ENCODE data around the gene RARB. TPM values are rescaled to one million over a fixed set of nuclear protein-coding genes. Genes with fewer than 3 reads are reported as not detected.

The RARB gene
- total RNA-seq, 1 experiment from 2014 or later = 0.24 TPM

DNA sequence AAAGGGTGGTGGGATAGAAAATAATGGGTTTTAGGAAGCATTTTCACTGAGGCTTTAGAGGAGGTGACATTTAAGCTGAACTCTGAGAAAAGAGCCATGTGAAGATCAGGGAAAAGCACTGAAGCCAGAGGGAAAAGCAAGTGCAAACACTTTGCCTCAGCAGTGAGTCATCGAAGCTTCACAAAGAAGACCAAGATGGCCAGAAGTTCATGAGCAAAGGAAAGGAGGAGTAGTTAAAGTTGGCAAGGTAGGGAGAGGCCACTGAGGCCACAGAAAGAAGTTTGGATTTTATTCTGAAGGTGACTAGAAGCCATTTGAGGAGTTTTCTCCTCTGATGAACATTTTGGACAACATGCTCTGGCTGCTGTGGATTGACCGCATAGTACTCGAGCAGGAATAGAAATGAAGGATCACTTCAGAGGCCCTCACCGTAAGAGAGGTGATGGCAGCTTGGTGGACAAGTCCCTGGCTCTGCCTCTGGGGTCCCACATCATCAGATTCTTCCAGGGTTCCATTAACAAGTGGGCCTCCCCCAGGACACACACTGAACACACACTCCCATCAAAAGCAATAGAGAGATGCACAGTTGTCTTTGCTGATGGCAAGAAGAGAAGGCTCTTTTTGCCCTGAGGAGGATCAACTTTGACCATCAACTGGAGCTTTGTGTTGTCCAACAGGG, 161.2 kb downstream of the RARB start:
- H3K4me3 ChIP-seq (ENCODE audit: low read depth, low read length, poor library complexity, severe bottlenecking) = no peak overlapping the region
- H3K9me3 ChIP-seq (ENCODE audit: low read depth, low read length, poor library complexity, severe bottlenecking) = no peaks in the 10 kb centered on the region
- no peaks in the 10 kb centered on the region for H3K27me3 ChIP-seq (replicated peaks; ENCODE audit: insufficient read depth, low read depth, low read length, poor library complexity)
- DNase-seq (ENCODE audit: low spot score) = no peak
- BruUV-seq (replicated peaks) = no TSS peak
- H3K4me1 ChIP-seq (ENCODE audit: insufficient read depth, low read length, poor library complexity, severe bottlenecking) = peaks cover 14% of the 10 kb centered on the region
- intact Hi-C loops (cut with micrococcal nuclease; ENCODE audit: unreplicated experiment) = no loop called here
- H3K27ac ChIP-seq (ENCODE audit: low read depth, low read length, poor library complexity, severe bottlenecking) = no peak overlapping the region
- ChIA-PET POLR2A (ENCODE audit: low non-redundant PET) (no interaction called here), CTCF (no interaction called here)
- TF ChIP-seq EZH2 (IDR thresholded peaks at IDR 0.05; ENCODE audit: borderline replicate concordance, low read depth, low read length, poor library complexity, severe bottlenecking) = no peak
- TF ChIP-seq, protein P1, sequence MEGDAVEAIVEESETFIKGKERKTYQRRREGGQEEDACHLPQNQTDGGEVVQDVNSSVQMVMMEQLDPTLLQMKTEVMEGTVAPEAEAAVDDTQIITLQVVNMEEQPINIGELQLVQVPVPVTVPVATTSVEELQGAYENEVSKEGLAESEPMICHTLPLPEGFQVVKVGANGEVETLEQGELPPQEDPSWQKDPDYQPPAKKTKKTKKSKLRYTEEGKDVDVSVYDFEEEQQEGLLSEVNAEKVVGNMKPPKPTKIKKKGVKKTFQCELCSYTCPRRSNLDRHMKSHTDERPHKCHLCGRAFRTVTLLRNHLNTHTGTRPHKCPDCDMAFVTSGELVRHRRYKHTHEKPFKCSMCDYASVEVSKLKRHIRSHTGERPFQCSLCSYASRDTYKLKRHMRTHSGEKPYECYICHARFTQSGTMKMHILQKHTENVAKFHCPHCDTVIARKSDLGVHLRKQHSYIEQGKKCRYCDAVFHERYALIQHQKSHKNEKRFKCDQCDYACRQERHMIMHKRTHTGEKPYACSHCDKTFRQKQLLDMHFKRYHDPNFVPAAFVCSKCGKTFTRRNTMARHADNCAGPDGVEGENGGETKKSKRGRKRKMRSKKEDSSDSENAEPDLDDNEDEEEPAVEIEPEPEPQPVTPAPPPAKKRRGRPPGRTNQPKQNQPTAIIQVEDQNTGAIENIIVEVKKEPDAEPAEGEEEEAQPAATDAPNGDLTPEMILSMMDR (conservative IDR thresholded peaks at IDR 0.05; ENCODE audit: low read depth, low read length) = no peak
- no peaks in the 10 kb centered on the region for H3K36me3 ChIP-seq (ENCODE audit: insufficient read depth, low read length, poor library complexity, severe bottlenecking)

DNA sequence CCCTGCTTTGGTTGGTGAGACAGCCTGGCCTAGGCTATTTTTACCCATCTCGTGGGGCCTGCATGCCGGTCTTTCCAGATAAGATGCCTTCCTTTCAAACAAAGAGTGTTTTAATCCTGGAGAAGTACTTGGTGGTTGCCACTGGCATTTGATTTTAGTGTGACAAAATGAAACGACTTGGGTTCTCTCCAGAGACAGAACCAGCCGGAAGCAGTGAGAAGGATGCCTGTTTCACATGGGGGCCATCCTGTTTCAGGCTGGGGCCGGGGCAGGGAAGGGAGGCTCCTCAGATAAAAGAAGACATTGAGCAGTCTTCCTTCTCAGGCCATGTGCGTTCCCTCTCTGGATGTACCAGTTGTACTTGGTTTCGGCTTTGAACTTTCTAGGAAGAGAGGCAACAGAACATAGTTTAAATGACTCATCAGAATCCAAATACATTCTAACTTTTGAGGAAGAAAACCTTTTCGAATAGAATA, 161.8 kb downstream of the RARB start:
- intact Hi-C loops (cut with micrococcal nuclease; ENCODE audit: unreplicated experiment) = loop anchor here (5.0 to 10.0 kb wide), 4 partner anchors 165 to 568 kb away; partner anchors contain the start of gene RARB
- Histone ChIP-seq H3K36me3 (ENCODE audit: insufficient read depth, low read length, poor library complexity, severe bottlenecking) (no peaks in the 10 kb centered on the region), H3K4me3 (ENCODE audit: low read depth, low read length, poor library complexity, severe bottlenecking) (no peak overlapping the region), H3K27me3 (replicated peaks; ENCODE audit: insufficient read depth, low read depth, low read length, poor library complexity) (no peaks in the 10 kb centered on the region), H3K27ac (ENCODE audit: low read depth, low read length, poor library complexity, severe bottlenecking) (no peak overlapping the region), H3K9me3 (ENCODE audit: low read depth, low read length, poor library complexity, severe bottlenecking) (no peaks in the 10 kb centered on the region), H3K4me1 (ENCODE audit: insufficient read depth, low read length, poor library complexity, severe bottlenecking) (peaks cover 14% of the 10 kb centered on the region)
- CTCF ChIA-PET = no interaction called here
- TF ChIP-seq EZH2 (IDR thresholded peaks at IDR 0.05; ENCODE audit: borderline replicate concordance, low read depth, low read length, poor library complexity, severe bottlenecking) = no peak
- TF ChIP-seq, protein P1 (conservative IDR thresholded peaks at IDR 0.05; ENCODE audit: low read depth, low read length) = no peak
- POLR2A ChIA-PET (ENCODE audit: low non-redundant PET) = no interaction called here
- BruUV-seq (replicated peaks) = no TSS peak
- no peak for DNase-seq (ENCODE audit: low spot score)

DNA sequence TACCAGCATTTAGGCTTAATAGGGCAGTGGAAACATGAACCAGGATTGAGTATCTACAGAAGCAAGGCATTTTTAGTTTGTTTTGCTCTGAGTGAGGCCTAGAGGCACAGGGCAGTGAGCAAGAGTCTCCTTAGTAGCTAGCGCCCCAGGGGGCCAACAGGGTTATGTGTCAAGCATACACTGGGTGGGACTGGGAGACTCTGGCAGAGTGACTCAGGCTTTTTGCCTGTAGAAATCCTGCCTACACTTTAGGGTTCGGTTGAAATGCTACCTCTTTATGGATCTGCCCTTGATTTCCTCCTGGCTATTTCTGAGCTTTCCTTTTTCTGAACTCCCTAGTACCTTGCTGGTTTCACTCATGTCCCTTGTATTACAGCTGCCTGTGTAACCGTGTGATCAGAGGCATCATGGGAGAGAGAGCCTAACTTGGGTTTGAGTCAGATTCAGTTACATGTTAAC, 164.5 kb downstream of the RARB start:
- H3K27me3 ChIP-seq (replicated peaks; ENCODE audit: insufficient read depth, low read depth, low read length, poor library complexity) = no peaks in the 10 kb centered on the region
- H3K9me3 ChIP-seq (ENCODE audit: low read depth, low read length, poor library complexity, severe bottlenecking) = no peaks in the 10 kb centered on the region
- no peak for TF ChIP-seq EZH2 (IDR thresholded peaks at IDR 0.05; ENCODE audit: borderline replicate concordance, low read depth, low read length, poor library complexity, severe bottlenecking)
- TF ChIP-seq, protein P1 (conservative IDR thresholded peaks at IDR 0.05; ENCODE audit: low read depth, low read length) = no peak
- peaks cover 10% of the 10 kb centered on the region for H3K36me3 ChIP-seq (ENCODE audit: insufficient read depth, low read length, poor library complexity, severe bottlenecking)
- CTCF ChIA-PET = no interaction called here
- peak; percentile 24 for DNase-seq (ENCODE audit: low spot score)
- no peak overlapping the region for H3K27ac ChIP-seq (ENCODE audit: low read depth, low read length, poor library complexity, severe bottlenecking)
- peaks cover 14% of the 10 kb centered on the region for H3K4me1 ChIP-seq (ENCODE audit: insufficient read depth, low read length, poor library complexity, severe bottlenecking)
- H3K4me3 ChIP-seq (ENCODE audit: low read depth, low read length, poor library complexity, severe bottlenecking) = no peak overlapping the region
- intact Hi-C loops (cut with micrococcal nuclease; ENCODE audit: unreplicated experiment) = loop anchor here (5.0 to 10.0 kb wide), 4 partner anchors 168 to 570 kb away; partner anchors contain the start of gene RARB
- BruUV-seq (replicated peaks) = no TSS peak
- POLR2A ChIA-PET (ENCODE audit: low non-redundant PET) = no interaction called here
